GM21390 (cell line): ENCODE results near the gene INTU.

Source experiments
- ATAC-seq: cut with Tn5 transposase; IDR thresholded peaks from one replicate; pipeline ENCODE4 v1.9.1; 2021; ENCODE audit not compliant: unreplicated experiment

INTU gene

GRCh38 chr4:127741247-127741646 lies 108.5 kb downstream of the INTU start:
- no peak for ATAC-seq

GRCh38 chr4:127747883-127748282 lies 115.1 kb downstream of the INTU start:
- no peak for ATAC-seq

DNA sequence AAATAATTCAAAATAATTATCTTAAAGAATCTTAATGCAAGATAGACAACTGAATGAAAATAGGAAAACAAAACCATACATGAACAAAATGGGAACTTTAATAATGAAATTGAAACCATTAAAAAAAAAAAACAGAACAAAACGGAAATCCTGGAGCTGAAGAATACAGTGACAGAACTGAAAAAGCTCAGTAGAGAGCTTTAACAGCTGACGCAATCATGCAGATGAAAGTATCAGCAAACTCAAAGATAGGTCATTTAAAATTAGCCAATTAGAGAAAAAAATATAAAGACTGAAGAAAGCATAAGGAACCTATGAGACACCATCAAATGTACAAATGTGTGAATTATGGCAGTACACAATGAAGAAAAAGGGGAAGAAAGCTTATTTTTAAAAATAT lies 116.2 kb downstream of the INTU start:
- ATAC-seq: no peak

- no peak for ATAC-seq
Observed at GRCh38 chr4:127756906-127757305, 124.1 kb downstream of the INTU start.

DNA sequence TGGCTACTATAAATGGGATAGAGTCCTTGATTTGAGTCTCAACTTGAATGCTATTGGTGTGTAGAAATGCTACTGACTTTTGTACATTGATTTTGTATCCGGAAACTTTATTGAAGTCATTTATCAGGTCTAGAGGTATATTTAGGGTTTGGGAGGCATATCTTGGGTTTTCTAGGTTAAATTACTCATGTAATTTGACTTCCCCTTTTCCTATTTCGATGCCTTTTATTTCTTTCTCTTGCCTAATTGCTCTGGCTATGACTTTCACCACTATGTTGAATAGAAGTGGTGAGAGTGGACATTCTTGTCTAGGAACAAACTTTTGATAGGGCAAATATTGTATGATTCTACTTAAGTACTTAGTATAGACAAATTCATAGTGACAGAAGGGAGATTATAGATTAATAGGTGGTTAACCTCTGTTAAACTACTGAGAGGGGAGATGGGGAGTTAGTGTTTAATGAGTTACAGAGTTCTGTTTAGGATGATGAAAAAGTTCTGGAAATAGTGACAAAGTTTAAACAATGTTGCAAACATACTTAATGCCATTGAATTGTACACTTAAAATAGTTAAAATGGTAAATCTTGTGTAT lies 126.6 kb downstream of the INTU start:
- no peak for ATAC-seq

- no peak for ATAC-seq
Observed at GRCh38 chr4:127759893-127760292, 127.1 kb downstream of the INTU start.

GRCh38 chr4:127771535-127772275 lies 138.9 kb downstream of the INTU start:
- ATAC-seq: no peak

DNA sequence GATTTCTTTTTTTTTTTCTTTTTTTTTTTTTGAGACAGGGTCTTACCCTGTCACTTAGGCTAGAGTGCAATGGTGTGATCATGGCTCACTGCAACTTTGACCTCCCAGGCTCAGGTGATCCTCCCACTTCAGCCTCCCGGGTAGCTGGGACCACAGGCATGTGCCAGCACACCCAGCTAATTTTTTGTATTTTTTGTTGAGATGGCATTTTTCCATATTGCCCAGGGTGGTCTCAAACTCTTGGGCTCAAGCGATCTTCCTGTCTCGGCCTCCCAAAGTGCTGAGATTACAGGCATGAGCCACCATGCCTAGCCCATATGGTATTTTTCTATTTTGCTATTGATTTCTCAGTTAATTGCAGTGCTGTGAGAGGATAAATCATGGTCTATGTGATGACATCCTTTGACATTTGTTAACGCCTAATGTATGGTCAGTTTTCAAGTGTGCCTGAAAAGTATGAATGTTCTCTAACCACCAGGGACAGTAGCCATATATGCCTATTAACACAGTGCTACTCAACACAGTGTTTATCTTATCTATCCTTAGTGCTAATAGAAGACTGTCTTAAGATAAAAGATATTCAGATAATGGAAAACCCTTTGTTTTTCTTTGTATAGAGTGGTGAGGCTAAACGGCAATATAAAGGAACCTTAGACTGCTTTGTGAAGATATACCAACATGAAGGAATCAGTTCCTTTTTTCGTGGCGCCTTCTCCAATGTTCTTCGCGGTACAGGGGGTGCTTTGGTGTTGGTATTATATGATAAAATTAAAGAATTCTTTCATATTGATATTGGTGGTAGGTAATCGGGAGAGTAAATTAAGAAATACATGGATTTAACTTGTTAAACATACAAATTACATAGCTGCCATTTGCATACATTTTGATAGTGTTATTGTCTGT lies 140.3 kb downstream of the INTU start:
- ATAC-seq: no peak

- ATAC-seq: no peak
Observed at GRCh38 chr4:127775843-127776242, 143.1 kb downstream of the INTU start.
